H1 (cell line): ENCODE data around the gene TRAF1. TPM values are rescaled to one million over a fixed set of nuclear protein-coding genes. Genes with fewer than 3 reads are reported as not detected.

ENCODE experiments used
- CTCF ChIA-PET: fragments of 300-600 bp; sonication (Branson Sonifier 250); formaldehyde crosslinking; loops from one replicate; lab custom pipeline; 2021; ENCODE audit not compliant: partially characterized antibody; lab: Charles Lee
- POLR2A ChIA-PET: fragments of 300-600 bp; sonication (Branson Sonifier 250); formaldehyde crosslinking; loops from one replicate; lab custom pipeline; 2021; ENCODE audit warnings: inconsistent platforms; ENCODE audit not compliant: partially characterized antibody; lab: Charles Lee
- DNase-seq, 2 experiments: peaks; one replicate each; pipeline versions ENCODE4 v3.0.0 to v3.0.0-alpha.2; 2010 to 2022; ENCODE audit warnings: low spot score in 2 of 2, low read depth in 1 of 2, mixed read lengths in 1 of 2
- FAIRE-seq: peaks from 2 replicates; lab custom pipeline; 2011; peaks lifted over from hg19 to GRCh38; lab: Jason Lieb, UNC
- H2AFZ ChIP-seq: 2 replicates; pipeline ENCODE4 v1.8.1; 2012; ENCODE audit warnings: low read length, inconsistent platforms
- H2AK5ac ChIP-seq: 2 replicates; pipeline ENCODE4 v1.6.1; 2013; ENCODE audit warnings: low read depth, low read length
- H2BK120ac ChIP-seq: replicated peaks from 2 replicates; pipeline ENCODE3; 2013; ENCODE audit warnings: low read depth, low read length, inconsistent platforms
- H2BK12ac ChIP-seq: 2 replicates; pipeline ENCODE4 v1.6.1; 2013; ENCODE audit warnings: low read depth, low read length
- H2BK15ac ChIP-seq: 2 replicates; pipeline ENCODE4 v1.6.1; 2013; ENCODE audit warnings: low read length
- H2BK20ac ChIP-seq: 2 replicates; pipeline ENCODE4 v1.6.1; 2013; ENCODE audit warnings: low read length
- H2BK5ac ChIP-seq: 2 replicates; pipeline ENCODE4 v1.6.1; 2013; ENCODE audit warnings: low read depth, low read length
- H3K14ac ChIP-seq: 2 replicates; pipeline ENCODE4 v1.6.1; 2013; ENCODE audit warnings: inconsistent platforms; ENCODE audit not compliant: insufficient read length
- H3K18ac ChIP-seq: 2 replicates; pipeline ENCODE4 v1.6.1; 2013; ENCODE audit warnings: low read length; ENCODE audit errors: extremely low read depth
- H3K23ac ChIP-seq: 2 replicates; pipeline ENCODE4 v1.6.1; 2013; ENCODE audit warnings: inconsistent platforms; ENCODE audit not compliant: insufficient read length
- H3K23me2 ChIP-seq: 2 replicates; pipeline ENCODE4 v1.6.1; 2013; ENCODE audit warnings: low read depth, low read length
- H3K27ac ChIP-seq: 2 replicates; pipeline ENCODE4 v1.6.1; 2011; ENCODE audit warnings: low read depth, low read length, inconsistent platforms
- H3K27me3 ChIP-seq, 4 experiments: replicated peaks in 1 of 4; 1 replicate in 1 of 4; 2 replicates in 3 of 4; pipeline versions ENCODE4 v1.6.1 to v1.8.1; 2011 to 2013; ENCODE audit warnings: low read length in 3 of 4, mild to moderate bottlenecking in 3 of 4, inconsistent platforms in 2 of 4, mixed read lengths in 2 of 4, moderate library complexity in 1 of 4; ENCODE audit not compliant: control insufficient read depth in 3 of 4, insufficient read depth in 3 of 4; ENCODE audit errors: extremely low read depth in 1 of 4
- H3K36me3 ChIP-seq, 4 experiments: 2 replicates each; pipeline versions ENCODE4 v1.6.1 to v1.8.1; 2011 to 2013; ENCODE audit warnings: mild to moderate bottlenecking in 4 of 4, low read length in 3 of 4, moderate library complexity in 2 of 4, control low read depth in 1 of 4, inconsistent platforms in 1 of 4; ENCODE audit not compliant: insufficient read depth in 4 of 4, control insufficient read depth in 2 of 4
- H3K4ac ChIP-seq: replicated peaks from 2 replicates; pipeline ENCODE3; 2013; ENCODE audit warnings: low read length, low read depth, mixed read lengths, inconsistent platforms; ENCODE audit not compliant: insufficient read length
- H3K4me1 ChIP-seq, 4 experiments: replicated peaks in 1 of 4; 1 replicate in 1 of 4; 2 replicates in 3 of 4; pipeline versions ENCODE4 v1.6.1 to v1.8.1; 2011 to 2013; ENCODE audit warnings: low read length in 3 of 4, inconsistent platforms in 2 of 4, mixed read lengths in 1 of 4; ENCODE audit not compliant: insufficient read depth in 4 of 4, control insufficient read depth in 3 of 4
- H3K4me2 ChIP-seq, 2 experiments: 2 replicates each; pipeline versions ENCODE4 v1.6.1 to v1.8.1; 2011 to 2013; ENCODE audit warnings: low read depth in 2 of 2, low read length in 2 of 2, control low read depth in 1 of 2, inconsistent platforms in 1 of 2, mild to moderate bottlenecking in 1 of 2; ENCODE audit not compliant: insufficient read depth in 1 of 2
- H3K4me3 ChIP-seq, 4 experiments: fragments of 200-600, 300-600 bp in 1 of 4; sonication (generic), shearing (Covaris generic), sonication (Bioruptor Twin) in 1 of 4; 2 replicates each; pipeline versions ENCODE4 v1.5.1 to v1.8.1; 2011 to 2016; ENCODE audit warnings: low read length in 4 of 4, low read depth in 3 of 4, control low read depth in 2 of 4, inconsistent platforms in 2 of 4, mild to moderate bottlenecking in 2 of 4, mixed read lengths in 1 of 4, moderate library complexity in 1 of 4; ENCODE audit not compliant: insufficient read depth in 2 of 4; ENCODE audit errors: extremely low read depth in 1 of 4
- H3K56ac ChIP-seq: replicated peaks from 2 replicates; pipeline ENCODE3; 2013; ENCODE audit warnings: low read depth, mild to moderate bottlenecking, mixed read lengths, low read length, inconsistent platforms; ENCODE audit not compliant: insufficient read length
- H3K79me1 ChIP-seq: 2 replicates; pipeline ENCODE4 v1.6.1; 2013; ENCODE audit warnings: low read depth, low read length, control low read depth
- H3K79me2 ChIP-seq, 2 experiments: 2 replicates each; pipeline versions ENCODE4 v1.6.1 to v1.8.1; 2012 to 2013; ENCODE audit warnings: low read length in 2 of 2, mild to moderate bottlenecking in 2 of 2, inconsistent platforms in 1 of 2; ENCODE audit not compliant: insufficient read depth in 2 of 2, control insufficient read depth in 1 of 2
- H3K9ac ChIP-seq, 4 experiments: replicated peaks in 1 of 4; 1 replicate in 1 of 4; 2 replicates in 3 of 4; pipeline versions ENCODE4 v1.6.1 to v1.8.1; 2011 to 2013; ENCODE audit warnings: low read depth in 3 of 4, low read length in 3 of 4, control low read depth in 2 of 4, mild to moderate bottlenecking in 2 of 4, moderate library complexity in 2 of 4, inconsistent platforms in 1 of 4; ENCODE audit errors: extremely low read depth in 1 of 4
- H3K9me3 ChIP-seq, 2 experiments: 2 replicates each; pipeline versions ENCODE4 v1.6.1 to v1.8.1; 2012 to 2013; ENCODE audit warnings: mild to moderate bottlenecking in 2 of 2, moderate library complexity in 2 of 2, control low read depth in 1 of 2, inconsistent platforms in 1 of 2, low read depth in 1 of 2, low read length in 1 of 2, mixed read lengths in 1 of 2; ENCODE audit not compliant: insufficient read depth in 2 of 2
- H4K20me1 ChIP-seq, 2 experiments: replicated peaks in 1 of 2; 2 replicates each; pipeline versions ENCODE3 to v1.8.1; 2011 to 2013; ENCODE audit warnings: inconsistent platforms in 2 of 2, low read length in 2 of 2, mild to moderate bottlenecking in 1 of 2; ENCODE audit not compliant: insufficient read depth in 2 of 2, control insufficient read depth in 1 of 2
- H4K5ac ChIP-seq: 2 replicates; pipeline ENCODE4 v1.6.1; 2013; ENCODE audit warnings: low read length, low read depth, mixed read lengths, inconsistent platforms; ENCODE audit not compliant: insufficient read length
- H4K8ac ChIP-seq: 2 replicates; pipeline ENCODE4 v1.8.0; 2013; ENCODE audit warnings: mild to moderate bottlenecking, moderate library complexity, low read length, inconsistent platforms; ENCODE audit not compliant: insufficient read depth; ENCODE audit errors: extremely low read depth
- H4K91ac ChIP-seq: replicated peaks from 2 replicates; pipeline ENCODE3; 2013; ENCODE audit warnings: low read length, mixed read lengths, inconsistent platforms; ENCODE audit not compliant: insufficient read length
- BCL11A ChIP-seq, 2 experiments: IDR thresholded peaks; one replicate each; pipeline ENCODE4 v1.6.1; 2011; ENCODE audit warnings: low read depth in 2 of 2, low read length in 2 of 2, mild to moderate bottlenecking in 2 of 2
- CBX5 ChIP-seq: fragments of 300-800, 300-1000 bp; sonication (generic); IDR thresholded peaks from 2 replicates; pipeline ENCODE4 v1.7.1; 2016; ENCODE audit warnings: antibody characterized with exemption, low read length, low read depth
- CTBP2 ChIP-seq: IDR thresholded peaks from 2 replicates; pipeline ENCODE4 v1.7.0; 2011; ENCODE audit warnings: borderline replicate concordance, mild to moderate bottlenecking, moderate library complexity, mixed read lengths, low read length; ENCODE audit not compliant: insufficient read depth, insufficient read length
- EP300 ChIP-seq, 2 experiments: IDR thresholded peaks; 1 replicate in 1 of 2; 2 replicates in 1 of 2; pipeline ENCODE4 v1.6.1; 2011 to 2012; ENCODE audit warnings: low read depth in 2 of 2, low read length in 2 of 2, mild to moderate bottlenecking in 2 of 2, borderline replicate concordance in 1 of 2, inconsistent platforms in 1 of 2, moderate library complexity in 1 of 2
- HDAC6 ChIP-seq: IDR thresholded peaks from one replicate; pipeline ENCODE4 v1.7.1; 2012; ENCODE audit warnings: low read depth, mild to moderate bottlenecking, inconsistent platforms, low read length, moderate library complexity
- POLR2A ChIP-seq, 2 experiments: IDR thresholded peaks; 1 replicate in 1 of 2; 2 replicates in 1 of 2; pipeline ENCODE4 v1.6.1; 2011; ENCODE audit warnings: low read depth in 2 of 2, low read length in 2 of 2, mild to moderate bottlenecking in 2 of 2; ENCODE audit errors: control extremely low read depth in 1 of 2
- POLR2AphosphoS5 ChIP-seq: IDR thresholded peaks from 2 replicates; pipeline ENCODE4 v1.6.1; 2011; ENCODE audit warnings: low read depth, low read length
- RNF2 ChIP-seq: fragments of 200-900, 300-1000 bp; sonication (generic); IDR thresholded peaks from 2 replicates; pipeline ENCODE4 v1.7.1; 2016; ENCODE audit warnings: borderline replicate concordance, low read depth, mild to moderate bottlenecking, antibody characterized with exemption, low read length; ENCODE audit not compliant: poor library complexity, severe bottlenecking; ENCODE audit errors: missing control alignments
- RXRA ChIP-seq: IDR thresholded peaks from 2 replicates; pipeline ENCODE4 v1.6.1; 2011; ENCODE audit warnings: low read depth, mild to moderate bottlenecking, low read length, moderate library complexity; ENCODE audit not compliant: insufficient read depth
- SP1 ChIP-seq: IDR thresholded peaks from 2 replicates; pipeline ENCODE4 v1.6.1; 2011; ENCODE audit warnings: low read depth, low read length
- SP4 ChIP-seq: IDR thresholded peaks from 2 replicates; pipeline ENCODE4 v1.6.1; 2012; ENCODE audit warnings: low read length, inconsistent platforms
- ZNF274 ChIP-seq: IDR thresholded peaks from 2 replicates; pipeline ENCODE4 v1.7.0; 2012; ENCODE audit warnings: low read length, borderline replicate concordance; ENCODE audit errors: extremely low read depth
- WGBS, 2 experiments: shearing (Covaris generic) in 1 of 2; methylation state at CpG; one replicate each; pipeline versions ENCODE4 v1.1.6 to v1.1.7; 2013 to 2015; ENCODE audit warnings: low lambda C conversion rate in 2 of 2, mixed read lengths in 2 of 2, inconsistent platforms in 1 of 2, low coverage in 1 of 2, missing lambda C conversion rate in 1 of 2; ENCODE audit not compliant: insufficient replicate concordance in 2 of 2, insufficient coverage in 1 of 2, insufficient read length in 1 of 2; ENCODE audit errors: extremely low coverage in 1 of 2, missing lambda C conversion rate in 1 of 2; 5-methylcytosine and 5-hydroxymethylcytosine counted together
- polyA plus RNA-seq, 7 experiments: library from polyadenylated mRNA; depleted of rRNA in 3 of 7; stranded (reverse) in 5 of 7; unstranded in 2 of 7; fragments of >200 nt in 5 of 7; fragments of 200-250 nt in 2 of 7; gene quantifications; 1 replicate in 5 of 7; 2 replicates in 1 of 7; 4 replicates in 1 of 7; pipeline versions ENCODE4 v1.2.1 to v1.2.3, GENCODE V29; 2011 to 2013; ENCODE audit warnings: missing spikeins in 2 of 7, mixed read lengths in 2 of 7
- total RNA-seq: library from RNA; stranded (reverse); fragmentation: NEBNext Ultra II Directional; extraction: Animal tissue kit (Norgen Biotek cat#: 25700); gene quantifications from 2 replicates; pipeline ENCODE4 v1.2.1, GENCODE V29; 2021
- TF ChIP-seq, protein P1 (sequence below): IDR thresholded peaks from 2 replicates; pipeline ENCODE4 v1.6.1; 2012; ENCODE audit warnings: inconsistent platforms
- TF ChIP-seq, protein P2 (sequence below): IDR thresholded peaks from 2 replicates; pipeline ENCODE4 v1.6.1; 2012; ENCODE audit warnings: inconsistent platforms

Gene TRAF1
- total and polyA plus RNA-seq, 2 of the 8 experiments (the other 6 are each of a cell fraction or from before 2014, with no cell fraction given) = 1.6 to 3.2 TPM

DNA sequence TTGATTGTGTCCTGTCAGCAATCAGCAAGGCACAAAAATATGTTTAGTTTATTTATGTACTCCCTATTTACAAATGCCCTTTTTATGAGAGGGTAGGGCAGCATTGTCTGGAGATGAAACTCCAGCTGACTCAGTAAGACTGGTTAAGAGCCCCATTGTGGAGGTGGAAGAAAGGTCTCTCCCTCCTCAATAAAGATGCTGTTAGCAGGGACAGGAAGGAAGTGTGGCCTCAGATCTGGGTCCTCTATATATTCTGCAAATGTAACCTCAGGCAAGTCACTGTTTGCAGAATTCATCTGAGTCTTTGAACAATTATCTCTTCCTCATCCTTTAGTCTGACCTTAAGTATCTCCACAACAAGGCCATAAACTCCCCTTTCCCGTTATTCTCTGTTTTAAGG lies 48.3 kb upstream of the TRAF1 start:
- no peak overlapping the region for H2AFZ ChIP-seq
- H3K9me3 ChIP-seq = no peaks in the 10 kb centered on the region
- DNase-seq (no peak), FAIRE-seq (no peak)
- POLR2A ChIA-PET = no interaction called here
- H2BK20ac ChIP-seq = no peak overlapping the region
- no peak overlapping the region for H3K4me3 ChIP-seq
- no peak overlapping the region for H4K91ac ChIP-seq
- H2BK15ac ChIP-seq = no peak overlapping the region
- no peak overlapping the region; a peak in 1 of 7 replicates for H3K9ac ChIP-seq
- no peak overlapping the region for H3K56ac ChIP-seq
- H3K27ac ChIP-seq = no peak overlapping the region
- H4K5ac ChIP-seq = no peak overlapping the region
- no peak overlapping the region for H2BK12ac ChIP-seq
- no peak overlapping the region for H3K4ac ChIP-seq
- no peak overlapping the region for H2BK120ac ChIP-seq
- 84% methylated on average over 1 of the region's 1 CpG; no CpG with 5 or more reads in 1 of the 2 experiments for WGBS, 2 experiments
- no peaks in the 10 kb centered on the region for H3K36me3 ChIP-seq
- H2AK5ac ChIP-seq = no peak overlapping the region
- no peak overlapping the region for H4K8ac ChIP-seq
- CTCF ChIA-PET = no interaction called here
- no peaks in the 10 kb centered on the region for H3K27me3 ChIP-seq
- H3K4me1 ChIP-seq = peaks cover 0 to 4% (median 0%) of the 10 kb centered on the region in 4 experiments; a peak in 1 of 7 replicates
- H3K4me2 ChIP-seq = no peak overlapping the region
- no peak overlapping the region for H3K18ac ChIP-seq
- no peak overlapping the region for H3K23ac ChIP-seq
- no peak overlapping the region for H3K14ac ChIP-seq
- no peaks in the 10 kb centered on the region for H4K20me1 ChIP-seq
- H3K23me2 ChIP-seq = no peaks in the 10 kb centered on the region
- H3K79me2 ChIP-seq = no peaks in the 10 kb centered on the region
- H3K79me1 ChIP-seq = no peaks in the 10 kb centered on the region
- no peak overlapping the region for H2BK5ac ChIP-seq
- TF ChIP-seq SP4 (no peak), RXRA (no peak), CTBP2 (no peak), BCL11A (IDR thresholded peaks at IDR 0.05; ENCODE audit: low read depth in 2 of 2, low read length in 2 of 2) (no peak), CBX5 (no peak), HDAC6 (no peak), SP1 (no peak), RNF2 (no peak), POLR2A (IDR thresholded peaks at IDR 0.05; ENCODE audit: control extremely low read depth in 1 of 2, low read depth in 2 of 2, low read length in 2 of 2) (no peak), EP300 (IDR thresholded peaks at IDR 0.05; ENCODE audit: borderline replicate concordance in 1 of 2, low read depth in 2 of 2, low read length in 2 of 2) (no peak), POLR2AphosphoS5 (no peak), ZNF274 (no peak)
- TF ChIP-seq, protein P1, sequence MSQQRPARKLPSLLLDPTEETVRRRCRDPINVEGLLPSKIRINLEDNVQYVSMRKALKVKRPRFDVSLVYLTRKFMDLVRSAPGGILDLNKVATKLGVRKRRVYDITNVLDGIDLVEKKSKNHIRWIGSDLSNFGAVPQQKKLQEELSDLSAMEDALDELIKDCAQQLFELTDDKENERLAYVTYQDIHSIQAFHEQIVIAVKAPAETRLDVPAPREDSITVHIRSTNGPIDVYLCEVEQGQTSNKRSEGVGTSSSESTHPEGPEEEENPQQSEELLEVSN = no peak
- TF ChIP-seq, protein P2, sequence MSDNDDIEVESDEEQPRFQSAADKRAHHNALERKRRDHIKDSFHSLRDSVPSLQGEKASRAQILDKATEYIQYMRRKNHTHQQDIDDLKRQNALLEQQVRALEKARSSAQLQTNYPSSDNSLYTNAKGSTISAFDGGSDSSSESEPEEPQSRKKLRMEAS = no peak
